Bronchial epithelial cell (primary cell): Measurements from ENCODE around the gene VAMP8. TPM values are rescaled to one million over a fixed set of nuclear protein-coding genes. Genes with fewer than 3 reads are reported as not detected.

Experiments
- DNase-seq: peaks from one replicate; pipeline ENCODE4 v3.0.0-alpha.2; 2010; ENCODE audit warnings: low read depth
- FAIRE-seq: peaks from 2 replicates; lab custom pipeline; 2011; peaks lifted over from hg19 to GRCh38; lab: Jason Lieb, UNC
- H3K27me3 ChIP-seq: 2 replicates; pipeline ENCODE4 v1.5.1; 2011; ENCODE audit warnings: low read length; ENCODE audit not compliant: control insufficient read depth, insufficient read depth
- H3K36me3 ChIP-seq: 2 replicates; pipeline ENCODE4 v1.5.1; 2011; ENCODE audit warnings: low read length; ENCODE audit not compliant: control insufficient read depth, insufficient read depth
- H3K4me3 ChIP-seq: 2 replicates; pipeline ENCODE4 v1.5.1; 2011; ENCODE audit warnings: mild to moderate bottlenecking, low read depth, low read length, control low read depth
- total RNA-seq: library from RNA; depleted of rRNA; stranded (reverse); fragments of >200 nt; gene quantifications from 2 replicates; pipeline ENCODE4 v1.2.1, GENCODE V29; 2014
- TF ChIP-seq, protein P1 (sequence below): IDR thresholded peaks from 2 replicates; pipeline ENCODE4 v1.5.1; 2011; ENCODE audit warnings: mild to moderate bottlenecking, moderate library complexity, low read length, control low read depth, inconsistent platforms; ENCODE audit not compliant: insufficient read depth, severe bottlenecking

Gene VAMP8
- total RNA-seq, 1 donor from 2014 or later, result 41.3 TPM

GRCh38 chr2:85566265-85566664 is 11.1 kb upstream of the VAMP8 start:
- FAIRE-seq, result no peak

DNA sequence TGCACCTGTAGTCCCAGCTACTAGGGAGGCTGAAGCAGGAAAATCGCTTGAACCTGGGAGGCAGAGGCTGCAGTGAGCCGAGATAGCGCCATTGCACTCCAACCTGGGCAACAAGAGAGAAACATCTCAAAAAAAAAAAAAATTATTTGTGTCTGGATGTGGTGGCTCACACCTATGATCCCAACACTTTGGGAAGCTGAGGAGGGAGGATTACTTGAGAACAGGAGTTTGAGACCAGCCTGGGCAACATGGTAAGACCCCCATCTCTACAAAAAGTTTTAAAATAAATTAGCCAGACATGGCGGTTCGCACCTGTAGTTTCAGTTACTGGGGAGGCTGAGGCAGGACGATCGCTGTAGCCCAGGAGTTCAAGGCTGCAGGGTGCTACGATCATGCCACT is 1.6 kb upstream of the VAMP8 start:
- H3K36me3 ChIP-seq, result peaks cover 3% of the 10 kb centered on the region
- no peak for DNase-seq
- H3K4me3 ChIP-seq, result no peak overlapping the region
- TF ChIP-seq, protein P1, sequence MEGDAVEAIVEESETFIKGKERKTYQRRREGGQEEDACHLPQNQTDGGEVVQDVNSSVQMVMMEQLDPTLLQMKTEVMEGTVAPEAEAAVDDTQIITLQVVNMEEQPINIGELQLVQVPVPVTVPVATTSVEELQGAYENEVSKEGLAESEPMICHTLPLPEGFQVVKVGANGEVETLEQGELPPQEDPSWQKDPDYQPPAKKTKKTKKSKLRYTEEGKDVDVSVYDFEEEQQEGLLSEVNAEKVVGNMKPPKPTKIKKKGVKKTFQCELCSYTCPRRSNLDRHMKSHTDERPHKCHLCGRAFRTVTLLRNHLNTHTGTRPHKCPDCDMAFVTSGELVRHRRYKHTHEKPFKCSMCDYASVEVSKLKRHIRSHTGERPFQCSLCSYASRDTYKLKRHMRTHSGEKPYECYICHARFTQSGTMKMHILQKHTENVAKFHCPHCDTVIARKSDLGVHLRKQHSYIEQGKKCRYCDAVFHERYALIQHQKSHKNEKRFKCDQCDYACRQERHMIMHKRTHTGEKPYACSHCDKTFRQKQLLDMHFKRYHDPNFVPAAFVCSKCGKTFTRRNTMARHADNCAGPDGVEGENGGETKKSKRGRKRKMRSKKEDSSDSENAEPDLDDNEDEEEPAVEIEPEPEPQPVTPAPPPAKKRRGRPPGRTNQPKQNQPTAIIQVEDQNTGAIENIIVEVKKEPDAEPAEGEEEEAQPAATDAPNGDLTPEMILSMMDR, result no peak
- no peaks in the 10 kb centered on the region for H3K27me3 ChIP-seq
- no peak for FAIRE-seq

More at GRCh38 chr2:85566265-85566664, 11.1 kb upstream of the VAMP8 start:
- no peaks in the 10 kb centered on the region for H3K27me3 ChIP-seq
- no peak for DNase-seq
- TF ChIP-seq, protein P1, result no peak
- no peaks in the 10 kb centered on the region for H3K36me3 ChIP-seq
- H3K4me3 ChIP-seq, result no peak overlapping the region

DNA sequence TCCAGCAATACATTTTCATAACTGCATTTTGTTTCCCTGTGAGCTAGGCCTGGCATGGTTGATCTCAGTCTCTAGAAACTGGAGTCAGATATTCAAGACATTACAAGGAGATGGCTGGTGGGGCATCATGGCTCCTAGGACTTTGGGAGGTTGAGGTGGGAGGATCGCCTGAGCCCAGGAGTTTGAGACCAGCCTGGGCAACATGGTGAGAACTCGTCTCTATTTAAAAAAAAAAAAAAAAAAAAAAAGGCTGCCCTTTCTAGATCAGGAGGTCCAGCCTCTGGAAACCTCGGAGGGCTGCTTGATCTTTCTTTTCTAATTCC is 362 bp upstream of the VAMP8 start:
- no peak overlapping the region for H3K4me3 ChIP-seq
- TF ChIP-seq, protein P1, result no peak
- FAIRE-seq, result no peak
- no peak for DNase-seq
- peaks cover 8% of the 10 kb centered on the region for H3K36me3 ChIP-seq
- no peaks in the 10 kb centered on the region for H3K27me3 ChIP-seq

DNA sequence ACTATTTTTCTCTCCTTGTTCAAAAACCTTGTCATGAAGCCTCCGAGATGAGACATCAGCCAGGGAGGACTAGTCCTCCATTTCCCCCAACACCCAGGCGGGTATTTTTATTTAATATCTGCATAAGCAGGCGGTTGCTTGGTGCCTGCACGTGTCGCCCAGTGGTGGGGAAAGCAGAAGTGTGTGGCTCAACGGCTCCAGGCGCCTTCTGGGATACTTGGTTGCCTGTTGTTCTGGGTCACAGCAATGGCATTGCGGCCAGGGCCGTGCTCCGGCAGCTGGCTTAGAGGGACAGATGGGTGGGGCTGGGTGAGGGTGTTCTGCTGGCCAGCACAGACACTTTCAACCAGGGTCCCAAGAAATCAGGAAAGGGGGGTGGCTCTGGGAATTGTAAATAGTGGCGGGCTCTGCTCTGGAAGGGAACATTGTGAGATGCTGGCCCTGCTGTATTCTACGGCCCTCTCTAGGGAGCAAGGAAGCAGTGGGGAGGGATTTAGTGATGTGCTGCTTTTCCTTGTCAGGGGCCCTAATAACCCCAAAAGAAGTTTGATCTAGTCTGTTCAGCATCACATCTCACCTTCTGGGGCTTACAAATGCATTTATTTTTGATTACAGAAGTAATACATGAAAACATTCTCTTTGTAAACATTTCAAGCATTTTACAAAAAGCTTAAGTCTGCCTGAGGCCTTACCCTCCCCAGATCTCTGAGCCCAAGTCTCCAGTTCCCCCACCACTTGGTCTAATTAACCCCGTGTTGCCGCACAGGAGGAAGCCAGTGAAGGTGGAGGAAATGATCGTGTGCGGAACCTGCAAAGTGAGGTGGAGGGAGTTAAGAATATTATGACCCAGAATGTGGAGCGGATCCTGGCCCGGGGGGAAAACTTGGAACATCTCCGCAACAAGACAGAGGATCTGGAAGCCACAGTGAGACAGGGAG is 1.1 kb downstream of the VAMP8 start:
- Histone ChIP-seq H3K36me3 (peaks cover 8% of the 10 kb centered on the region), H3K4me3 (peak overlapping the region; percentile 72), H3K27me3 (no peaks in the 10 kb centered on the region)
- TF ChIP-seq, protein P1, result no peak
- FAIRE-seq (no peak), DNase-seq (no peak)

DNA sequence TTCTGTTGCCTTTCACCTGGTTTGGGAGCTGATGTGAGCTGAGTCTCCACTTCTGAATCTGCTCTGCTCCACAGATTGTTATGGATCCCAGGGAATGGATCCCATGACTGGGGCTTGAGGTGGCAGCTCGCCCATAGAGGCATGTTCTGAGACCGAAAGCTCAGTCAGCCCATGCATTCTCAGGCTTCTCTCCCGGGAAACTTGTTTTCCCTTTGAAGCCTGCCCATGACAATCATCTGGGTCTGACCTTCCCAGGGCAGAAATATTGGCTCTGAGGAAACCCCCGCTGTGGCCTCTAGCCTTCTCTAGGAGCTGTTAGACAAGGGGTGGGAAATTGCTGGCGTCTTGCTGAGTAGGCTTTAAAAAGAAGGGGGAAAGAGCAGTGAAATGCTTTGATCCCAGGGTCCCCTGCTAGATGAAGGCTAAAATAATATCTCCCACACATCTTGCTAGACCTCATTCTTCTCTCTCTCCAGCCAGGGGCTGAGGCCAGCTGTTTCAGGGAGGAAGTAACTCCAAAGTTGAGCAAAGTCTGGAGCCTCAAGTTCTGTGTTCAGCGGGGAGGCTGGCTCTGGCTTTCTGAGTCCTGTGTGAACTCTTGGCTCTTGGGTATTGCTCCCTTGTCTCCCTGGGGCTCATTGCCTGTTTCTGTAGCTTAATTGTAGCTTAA is 2.0 kb downstream of the VAMP8 start:
- Histone ChIP-seq H3K27me3 (no peaks in the 10 kb centered on the region), H3K36me3 (peaks cover 8% of the 10 kb centered on the region), H3K4me3 (peak overlapping the region; percentile 72)
- no peak for DNase-seq
- TF ChIP-seq, protein P1, result no peak
- no peak for FAIRE-seq
